ENCODE measurements around the gene UBE2O.

UBE2O gene

DNA sequence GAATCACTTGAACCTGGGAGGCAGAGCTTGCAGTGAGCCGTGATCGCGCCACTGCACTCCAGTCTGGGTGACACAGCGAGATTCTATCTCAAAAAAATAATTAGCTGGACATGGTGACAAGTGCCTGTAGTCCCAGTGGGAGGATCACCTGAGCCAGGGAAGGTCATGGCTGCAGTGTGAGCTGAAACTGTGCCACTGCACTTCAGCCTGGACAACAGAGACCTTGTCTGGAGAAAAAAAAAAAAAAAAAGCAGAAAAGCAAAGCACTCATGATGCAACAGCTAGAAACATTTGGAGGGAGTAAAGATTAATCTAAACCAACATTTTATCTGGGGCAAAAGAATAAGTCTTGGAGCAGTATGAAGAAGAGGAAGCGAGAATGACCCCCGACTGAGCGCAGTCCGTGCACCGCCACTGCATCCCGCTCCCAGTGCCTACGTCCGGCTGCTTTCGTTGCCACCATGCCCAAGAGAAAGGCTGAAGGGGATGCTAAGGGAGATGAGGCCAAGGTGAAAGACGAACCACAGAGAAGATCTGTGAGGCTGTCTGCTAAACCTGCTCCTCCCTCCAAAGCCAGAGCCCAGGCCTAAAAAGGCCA lies 107.5 kb downstream of the UBE2O start:
- no peak for DNase-seq (ENCODE audit: low read depth)

GRCh38 chr17:76343106-76343505 lies 109.8 kb downstream of the UBE2O start:
- DNase-seq (ENCODE audit: low read depth): no peak

GRCh38 chr17:76341301-76341700 lies 111.7 kb downstream of the UBE2O start:
- DNase-seq (ENCODE audit: low read depth): no peak

Data from T-helper 22 cell (primary cell).